GM19099 (cell line): ENCODE data around the gene SLC25A10.

Experiments used
- POLR2A ChIP-seq: IDR thresholded peaks from 3 replicates; pipeline ENCODE4 v1.6.1; 2011; ENCODE audit warnings: low read depth; ENCODE audit not compliant: insufficient read length; ENCODE audit errors: extremely low read depth

The SLC25A10 gene

DNA sequence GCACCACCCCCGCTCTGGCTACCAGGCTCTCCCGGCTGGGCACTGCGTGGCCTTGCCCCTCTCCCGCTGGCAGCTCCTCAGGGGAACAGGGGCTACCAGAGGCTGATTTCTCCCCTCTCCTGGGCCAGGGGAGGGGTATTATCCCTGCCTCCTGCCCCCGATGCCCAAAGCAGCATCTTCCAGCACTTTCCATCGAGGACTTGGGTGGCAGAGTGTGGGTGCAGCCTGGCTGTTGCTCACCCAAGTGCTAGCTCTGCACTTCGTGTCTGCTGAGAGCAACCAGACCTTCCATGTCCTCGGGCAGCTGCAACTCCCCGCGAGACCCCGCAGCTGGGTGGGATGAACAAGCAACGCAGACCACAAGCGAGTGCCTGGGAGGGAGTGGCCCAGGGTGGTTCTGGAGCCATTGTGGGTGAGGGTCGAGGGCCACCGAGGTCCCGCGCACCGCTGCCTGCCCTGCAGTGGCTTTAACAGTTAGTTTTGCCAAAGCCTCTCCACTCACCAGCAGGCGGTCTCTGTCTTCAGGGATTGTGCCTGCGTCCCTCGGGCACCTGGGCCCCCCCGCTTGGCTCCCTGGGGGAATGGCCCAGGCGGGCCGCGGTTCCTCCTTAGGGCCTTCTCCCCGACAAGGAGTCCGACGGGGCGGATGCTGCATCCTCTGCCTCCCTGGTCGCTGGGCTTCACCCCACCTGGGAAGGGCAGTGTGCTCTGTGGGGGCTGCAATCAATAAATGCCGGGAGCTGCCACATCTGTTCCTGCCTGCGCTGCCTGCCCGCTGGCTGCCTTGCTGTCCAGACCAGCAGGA lies 8.4 kb downstream of the SLC25A10 start:
- no peak for TF ChIP-seq POLR2A

- TF ChIP-seq POLR2A, result no peak
Observed at GRCh38 chr17:81722184-81723120, 10.4 kb downstream of the SLC25A10 start.

DNA sequence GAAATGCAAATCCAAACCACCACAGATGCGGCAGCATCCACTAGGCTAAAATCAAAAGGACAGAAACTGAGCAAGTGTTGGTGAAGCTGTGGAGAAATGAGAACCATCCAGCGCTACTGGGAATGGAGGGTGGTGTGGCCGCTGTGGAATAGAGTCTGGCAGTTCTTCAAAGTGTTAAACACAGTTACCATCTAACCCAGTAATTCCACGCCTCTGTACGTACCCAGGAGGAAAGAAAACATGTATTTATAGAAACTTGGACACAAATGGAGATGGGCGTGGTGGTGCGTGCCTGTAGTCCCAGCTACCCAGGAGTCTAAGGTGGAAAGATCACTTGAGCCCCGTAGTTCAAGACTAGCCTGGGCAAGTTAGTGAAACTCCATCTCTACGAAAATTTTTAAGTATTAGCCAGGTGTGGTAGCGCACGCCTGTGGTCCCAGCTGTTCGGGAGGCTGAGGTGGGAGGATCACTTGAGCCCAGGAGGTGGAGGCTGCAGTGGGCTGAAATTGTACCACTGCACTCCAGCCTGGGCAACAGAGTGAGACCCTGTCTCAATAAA lies 11.6 kb downstream of the SLC25A10 start:
- no peak for TF ChIP-seq POLR2A

DNA sequence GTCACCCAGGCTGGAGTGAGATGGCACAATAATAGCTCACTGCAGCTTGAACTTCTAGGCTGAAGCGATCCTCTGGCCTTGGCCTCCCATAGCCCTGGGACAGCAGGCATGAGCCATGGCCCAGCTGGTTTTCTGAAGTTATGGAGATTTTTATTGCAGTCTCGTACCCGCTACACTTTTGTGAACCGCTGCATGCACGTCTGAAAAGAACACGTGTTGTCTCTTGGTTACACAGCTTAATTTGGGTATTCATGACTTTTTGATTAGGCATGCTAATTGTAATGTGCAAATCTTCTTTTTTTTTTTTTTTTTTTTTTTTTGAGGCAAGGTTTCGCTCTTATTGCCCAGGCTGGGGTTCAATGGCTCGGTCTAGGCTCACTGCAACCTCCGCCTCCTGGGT lies 13.4 kb downstream of the SLC25A10 start:
- TF ChIP-seq POLR2A, result no peak

GRCh38 chr17:81726004-81726403 lies 13.9 kb downstream of the SLC25A10 start:
- TF ChIP-seq POLR2A, result no peak

- TF ChIP-seq POLR2A, result no peak
Observed at GRCh38 chr17:81727324-81728031, 15.4 kb downstream of the SLC25A10 start.

GRCh38 chr17:81733507-81734404 lies 21.7 kb downstream of the SLC25A10 start:
- TF ChIP-seq POLR2A, result no peak

DNA sequence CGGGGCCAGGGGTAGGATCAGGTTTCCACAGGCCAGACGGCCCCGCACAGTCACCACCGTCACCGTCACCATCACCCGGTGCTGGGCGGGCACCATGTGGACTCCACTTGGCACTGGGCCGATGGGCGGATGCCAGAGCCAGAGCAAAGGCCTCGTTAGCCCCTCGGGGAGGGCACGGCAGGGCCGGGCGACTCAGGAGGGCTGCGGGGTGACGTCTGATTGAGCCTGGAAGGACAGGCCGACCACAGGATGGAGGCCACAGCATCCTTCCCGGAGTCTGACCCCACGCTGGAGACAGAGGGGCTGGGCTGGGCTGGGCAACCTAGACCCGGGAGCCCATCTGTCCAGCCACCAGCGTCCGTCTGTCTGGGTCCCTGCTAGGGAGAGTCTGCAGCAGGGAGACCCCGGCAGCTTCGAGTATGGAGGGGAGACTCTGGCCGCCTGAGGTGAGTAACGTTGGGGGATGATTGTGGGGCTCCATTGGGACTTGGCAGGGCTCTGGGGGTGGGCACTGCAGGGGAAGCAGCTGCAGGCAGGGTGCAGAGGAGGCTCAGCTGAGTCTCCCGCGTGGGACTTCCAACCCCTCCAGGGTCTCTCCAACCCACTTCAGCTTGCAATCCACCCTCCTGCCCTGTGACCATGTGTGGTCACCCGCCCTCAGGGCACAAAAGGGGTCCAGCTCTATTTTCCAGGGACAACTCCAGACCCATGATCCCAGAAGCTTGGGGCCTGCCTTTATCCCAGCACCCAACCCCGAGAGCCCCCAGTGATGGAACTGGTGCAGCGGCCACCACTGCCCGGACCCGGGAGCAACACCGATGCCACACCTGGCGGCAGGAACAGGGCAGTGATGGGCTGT lies 22.6 kb downstream of the SLC25A10 start:
- TF ChIP-seq POLR2A, result no peak

DNA sequence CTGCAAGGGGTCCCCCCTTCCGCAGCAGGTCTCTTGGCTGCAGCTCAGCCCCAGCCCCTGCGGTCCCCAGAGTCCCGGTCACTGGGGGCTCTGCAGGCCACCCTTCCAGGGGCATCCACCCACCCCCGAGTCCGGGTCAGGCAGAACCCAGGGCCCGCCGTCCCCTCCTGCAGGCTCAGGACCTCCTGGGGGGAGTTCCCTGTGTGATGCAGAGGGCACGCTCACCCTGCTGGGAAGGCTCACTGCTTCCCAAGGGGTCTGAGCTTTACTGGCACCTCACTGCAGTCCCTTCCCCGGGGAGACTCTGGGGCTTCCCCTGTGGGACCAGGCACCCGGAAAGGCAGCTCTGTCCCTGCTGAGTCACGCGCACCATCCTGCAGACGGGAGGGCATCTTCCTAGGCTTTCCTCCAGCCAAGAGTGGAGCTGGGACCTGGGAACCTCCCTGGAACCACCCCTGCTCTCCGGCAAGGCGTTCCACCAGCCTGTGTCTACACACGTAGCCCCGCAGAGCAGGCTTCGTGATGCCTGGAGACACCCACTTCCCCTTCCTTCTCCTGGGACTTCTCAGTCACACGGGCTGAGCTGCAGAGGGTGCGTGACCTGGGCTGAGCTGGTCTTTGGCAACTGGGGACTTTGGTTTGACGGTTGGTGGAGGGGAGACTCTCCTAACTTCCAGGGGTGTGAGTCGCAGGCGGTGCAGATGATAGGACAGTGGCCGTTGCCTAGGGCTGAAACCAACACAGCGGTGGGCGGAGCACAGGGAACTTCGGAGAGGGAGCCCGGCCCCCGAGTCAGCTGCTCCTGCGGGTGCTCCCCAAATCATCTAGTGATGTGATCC lies 23.4 kb downstream of the SLC25A10 start:
- TF ChIP-seq POLR2A, result no peak

- no peak for TF ChIP-seq POLR2A
Observed at GRCh38 chr17:81737947-81738800, 26.1 kb downstream of the SLC25A10 start.

- no peak for TF ChIP-seq POLR2A
Observed at GRCh38 chr17:81738801-81739393, 26.8 kb downstream of the SLC25A10 start.
